Activated CD4-positive, alpha-beta memory T cell treated with anti-CD3 and anti-CD28 coated beads, Interleukin-2, amount 10 ng/mL, durations not matched to agents 7 days and 5 days (primary cell): Measurements from ENCODE around the gene TCFL5. TPM values are rescaled to one million over a fixed set of nuclear protein-coding genes. Genes with fewer than 3 reads are reported as not detected.
"Not testable (repeated sequence)": the region's sequence is repeated elsewhere in the genome, so short reads cannot be mapped to it uniquely, and the experiment has no call there.

Experiments
- CTCF ChIA-PET: fragments of 350-600 bp; sonication (Branson Sonifier 250); formaldehyde crosslinking; loops from one replicate; lab custom pipeline; 2021; ENCODE audit warnings: antibody characterized with exemption, inconsistent platforms; lab: Charles Lee
- POLR2A ChIA-PET: fragments of 350-600 bp; sonication (Branson Sonifier 250); formaldehyde crosslinking; loops from one replicate; lab custom pipeline; 2021; ENCODE audit warnings: antibody characterized with exemption; lab: Charles Lee
- DNase-seq: peaks from one replicate; pipeline ENCODE4 v3.0.0-alpha.2; 2020
- H3K27ac Mint-ChIP-seq: one replicate; pipeline ENCODE4 v1.8.0; 2021; ENCODE audit warnings: mild to moderate bottlenecking, mixed read lengths
- H3K27me3 Mint-ChIP-seq: one replicate; pipeline ENCODE4 v1.8.0; 2021; ENCODE audit warnings: mixed read lengths
- H3K36me3 Mint-ChIP-seq: one replicate; pipeline ENCODE4 v1.8.0; 2021; ENCODE audit warnings: low read depth, mixed read lengths
- H3K4me1 Mint-ChIP-seq: one replicate; pipeline ENCODE4 v1.8.0; 2021; ENCODE audit warnings: mixed read lengths
- H3K4me3 Mint-ChIP-seq: one replicate; pipeline ENCODE4 v1.8.0; 2021; ENCODE audit warnings: mild to moderate bottlenecking, mixed read lengths
- H3K9me3 Mint-ChIP-seq: one replicate; pipeline ENCODE4 v1.8.0; 2021; ENCODE audit warnings: mixed read lengths
- total RNA-seq, 2 experiments: library from RNA; stranded (reverse); gene quantifications; one replicate each; pipeline ENCODE4 v1.2.3, GENCODE V29; 2021

TCFL5 gene
- total RNA-seq, 2 experiments from 2014 or later: 6.0 to 6.2 TPM

- peaks cover 17% of the 10 kb centered on the region for H3K4me1 Mint-ChIP-seq
- CTCF ChIA-PET: interaction anchor here (0.9 to 1.2 kb wide), 2 partner anchors 26 to 97 kb away, joined by 3 read pairs; no protein-coding TSS in a partner anchor
- H3K4me3 Mint-ChIP-seq: no peak overlapping the region
- peaks cover 14% of the 10 kb centered on the region for H3K27me3 Mint-ChIP-seq
- POLR2A ChIA-PET: interaction anchor here (1.2 to 1.8 kb wide), 3 partner anchors 9 to 52 kb away, joined by 3 to 4 read pairs (median 3); partner anchors contain the start of gene TCFL5
- no peaks in the 10 kb centered on the region for H3K36me3 Mint-ChIP-seq
- H3K27ac Mint-ChIP-seq: no peak overlapping the region
- H3K9me3 Mint-ChIP-seq: no peaks in the 10 kb centered on the region
- no peak for DNase-seq
These were observed 14.1 kb upstream of the TCFL5 start for GRCh38 chr20:62875419-62876361.

- Mint-ChIP-seq H3K9me3 (no peaks in the 10 kb centered on the region), H3K36me3 (no peaks in the 10 kb centered on the region), H3K27ac (no peak overlapping the region), H3K4me1 (peaks cover 18% of the 10 kb centered on the region), H3K4me3 (no peak overlapping the region), H3K27me3 (peaks cover 14% of the 10 kb centered on the region)
- ChIA-PET CTCF (interaction anchor here (0.9 to 1.2 kb wide), 2 partner anchors 27 to 98 kb away, joined by 3 read pairs; no protein-coding TSS in a partner anchor), POLR2A (no interaction called here)
- no peak for DNase-seq
These were observed 13.3 kb upstream of the TCFL5 start for GRCh38 chr20:62874964-62875344.

GRCh38 chr20:62873681-62874031 is 12.0 kb upstream of the TCFL5 start:
- H3K27ac Mint-ChIP-seq, H3K36me3 Mint-ChIP-seq, H3K4me3 Mint-ChIP-seq, H3K9me3 Mint-ChIP-seq, POLR2A ChIA-PET: not testable (repeated sequence)
- Mint-ChIP-seq H3K27me3 (peaks cover 14% of the 10 kb centered on the region), H3K4me1 (peaks cover 18% of the 10 kb centered on the region)
- CTCF ChIA-PET: interaction anchor here (1.1 to 1.4 kb wide), 2 partner anchors 12 to 34 kb away, joined by 3 read pairs; partner anchors contain the start of gene TCFL5
- DNase-seq: peak; percentile 40

- POLR2A ChIA-PET: no interaction called here
- peaks cover 18% of the 10 kb centered on the region for H3K4me1 Mint-ChIP-seq
- H3K27me3 Mint-ChIP-seq: peaks cover 14% of the 10 kb centered on the region
- no peaks in the 10 kb centered on the region for H3K9me3 Mint-ChIP-seq
- H3K36me3 Mint-ChIP-seq: no peaks in the 10 kb centered on the region
- no peak overlapping the region for H3K4me3 Mint-ChIP-seq
- DNase-seq: no peak
- no peak overlapping the region for H3K27ac Mint-ChIP-seq
- CTCF ChIA-PET: interaction anchor here (1.1 to 1.4 kb wide), 2 partner anchors 11 to 34 kb away, joined by 3 read pairs; partner anchors contain the start of gene TCFL5
These were observed 11.7 kb upstream of the TCFL5 start for GRCh38 chr20:62873280-62873679.

- Mint-ChIP-seq H3K27me3 (peaks cover 15% of the 10 kb centered on the region), H3K27ac (no peak overlapping the region), H3K36me3 (no peaks in the 10 kb centered on the region), H3K9me3 (no peaks in the 10 kb centered on the region), H3K4me3 (no peak overlapping the region), H3K4me1 (peaks cover 18% of the 10 kb centered on the region)
- no peak for DNase-seq
- ChIA-PET CTCF (interaction anchor here (0.6 to 1.4 kb wide), 3 partner anchors 11 to 68 kb away, joined by 3 read pairs; partner anchors contain the start of gene TCFL5), POLR2A (no interaction called here)
These were observed 11.2 kb upstream of the TCFL5 start for GRCh38 chr20:62872862-62873261.

- Mint-ChIP-seq H3K9me3 (no peaks in the 10 kb centered on the region), H3K36me3 (no peaks in the 10 kb centered on the region), H3K27ac (no peak overlapping the region), H3K4me3 (no peak overlapping the region), H3K4me1 (peaks cover 18% of the 10 kb centered on the region), H3K27me3 (peaks cover 18% of the 10 kb centered on the region)
- POLR2A ChIA-PET: interaction anchor here (1.5 kb wide), 1 partner anchor 11 kb away, joined by 3 read pairs; the partner anchor contains the start of gene TCFL5
- CTCF ChIA-PET: interaction anchor here (0.6 to 1.6 kb wide), 4 partner anchors 10 to 68 kb away, joined by 3 to 7 read pairs (median 3); partner anchors contain the start of gene TCFL5
- DNase-seq: no peak
These were observed 10.7 kb upstream of the TCFL5 start for GRCh38 chr20:62872184-62872847.

- DNase-seq: no peak
- H3K4me1 Mint-ChIP-seq: peaks cover 17% of the 10 kb centered on the region
- CTCF ChIA-PET: no interaction called here
- peaks cover 25% of the 10 kb centered on the region for H3K27me3 Mint-ChIP-seq
- POLR2A ChIA-PET: no interaction called here
- peaks cover 8% of the 10 kb centered on the region for H3K36me3 Mint-ChIP-seq
- no peak overlapping the region for H3K27ac Mint-ChIP-seq
- H3K9me3 Mint-ChIP-seq: no peaks in the 10 kb centered on the region
- no peak overlapping the region for H3K4me3 Mint-ChIP-seq
These were observed 2.6 kb upstream of the TCFL5 start for GRCh38 chr20:62864207-62864606.

- POLR2A ChIA-PET: interaction anchor here (0.8 to 1.8 kb wide), 9 partner anchors 11 to 121 kb away, joined by 3 to 5 read pairs (median 3); no protein-coding TSS in a partner anchor
- DNase-seq: peak; percentile 45
- Mint-ChIP-seq H3K4me1 (peaks cover 17% of the 10 kb centered on the region), H3K4me3 (peak overlapping the region; percentile 58), H3K9me3 (no peaks in the 10 kb centered on the region), H3K36me3 (peaks cover 8% of the 10 kb centered on the region), H3K27ac (no peak overlapping the region), H3K27me3 (peaks cover 20% of the 10 kb centered on the region)
- CTCF ChIA-PET: interaction anchor here (0.6 to 1.4 kb wide), 8 partner anchors 12 to 148 kb away, joined by 3 to 5 read pairs (median 3); no protein-coding TSS in a partner anchor
These were observed 514 bp downstream of the TCFL5 start for GRCh38 chr20:62860924-62861691.

GRCh38 chr20:62860391-62860923 is 1.2 kb downstream of the TCFL5 start:
- no peak for DNase-seq
- Mint-ChIP-seq H3K27me3 (peaks cover 16% of the 10 kb centered on the region), H3K4me3 (peak overlapping the region; percentile 55), H3K9me3 (no peaks in the 10 kb centered on the region), H3K36me3 (peaks cover 8% of the 10 kb centered on the region), H3K4me1 (peaks cover 17% of the 10 kb centered on the region), H3K27ac (no peak overlapping the region)
- CTCF ChIA-PET: interaction anchor here (1.4 kb wide), 1 partner anchor 38 kb away, joined by 3 read pairs; no protein-coding TSS in a partner anchor
- POLR2A ChIA-PET: interaction anchor here (1.1 to 1.4 kb wide), 3 partner anchors 11 to 94 kb away, joined by 3 to 5 read pairs (median 3); no protein-coding TSS in a partner anchor

- H3K9me3 Mint-ChIP-seq: no peaks in the 10 kb centered on the region
- POLR2A ChIA-PET: interaction anchor here (1.1 kb wide), 1 partner anchor 94 kb away, joined by 3 read pairs; no protein-coding TSS in a partner anchor
- H3K36me3 Mint-ChIP-seq: peaks cover 8% of the 10 kb centered on the region
- peaks cover 17% of the 10 kb centered on the region for H3K4me1 Mint-ChIP-seq
- no peak overlapping the region for H3K27ac Mint-ChIP-seq
- peak overlapping the region; percentile 55 for H3K4me3 Mint-ChIP-seq
- CTCF ChIA-PET: no interaction called here
- peaks cover 12% of the 10 kb centered on the region for H3K27me3 Mint-ChIP-seq
- no peak for DNase-seq
These were observed 1.9 kb downstream of the TCFL5 start for GRCh38 chr20:62859721-62860120.

GRCh38 chr20:62858058-62858830 is 3.4 kb downstream of the TCFL5 start:
- CTCF ChIA-PET: no interaction called here
- H3K4me3 Mint-ChIP-seq: no peak overlapping the region
- peaks cover 17% of the 10 kb centered on the region for H3K4me1 Mint-ChIP-seq
- no peak for DNase-seq
- peaks cover 12% of the 10 kb centered on the region for H3K27me3 Mint-ChIP-seq
- no peaks in the 10 kb centered on the region for H3K9me3 Mint-ChIP-seq
- peaks cover 8% of the 10 kb centered on the region for H3K36me3 Mint-ChIP-seq
- H3K27ac Mint-ChIP-seq: no peak overlapping the region
- POLR2A ChIA-PET: no interaction called here
